Activated naive CD4-positive, alpha-beta T cell treated with anti-CD3 and anti-CD28 coated beads for 36 hours (primary cell): ENCODE measurements around the gene TMEM184A. TPM values are rescaled to one million over a fixed set of nuclear protein-coding genes. Genes with fewer than 3 reads are reported as not detected.

Experiments
- CTCF ChIA-PET: fragments of 350-600 bp; sonication (Branson Sonifier 250); formaldehyde crosslinking; loops from one replicate; lab custom pipeline; 2021; ENCODE audit warnings: antibody characterized with exemption; lab: Charles Lee
- DNase-seq: peaks from one replicate; pipeline ENCODE4 v3.0.0-alpha.2; 2020
- H3K27ac Mint-ChIP-seq: one replicate; pipeline ENCODE4 v1.8.0; 2021; ENCODE audit warnings: mild to moderate bottlenecking, mixed read lengths
- H3K27me3 Mint-ChIP-seq: one replicate; pipeline ENCODE4 v1.8.0; 2021; ENCODE audit warnings: low read depth, mixed read lengths
- H3K36me3 Mint-ChIP-seq: one replicate; pipeline ENCODE4 v1.8.0; 2021; ENCODE audit warnings: low read depth, mixed read lengths
- H3K4me1 Mint-ChIP-seq: one replicate; pipeline ENCODE4 v1.8.0; 2021; ENCODE audit warnings: low read depth, mixed read lengths
- H3K4me3 Mint-ChIP-seq: one replicate; pipeline ENCODE4 v1.8.0; 2021; ENCODE audit warnings: mild to moderate bottlenecking, moderate library complexity, mixed read lengths
- H3K9me3 Mint-ChIP-seq: one replicate; pipeline ENCODE4 v1.8.0; 2021; ENCODE audit warnings: mixed read lengths
- intact Hi-C: fragments of 100-400 bp; cut with micrococcal nuclease; formaldehyde crosslinking; loops from one replicate; pipeline ENCODE4 v1.15.1; 2023
- total RNA-seq, 2 experiments: library from RNA; stranded (reverse); gene quantifications; one replicate each; pipeline ENCODE4 v1.2.3, GENCODE V29; 2021

TMEM184A gene
- total RNA-seq, 2 experiments from 2014 or later, result 0.36 TPM; not detected in 1

- Mint-ChIP-seq H3K4me1 (no peaks in the 10 kb centered on the region), H3K9me3 (no peaks in the 10 kb centered on the region), H3K27me3 (no peaks in the 10 kb centered on the region), H3K36me3 (peaks cover 14% of the 10 kb centered on the region), H3K27ac (no peak overlapping the region), H3K4me3 (no peak overlapping the region)
- intact Hi-C loops, result no loop called here
- CTCF ChIA-PET, result no interaction called here
- no peak for DNase-seq
Observed at GRCh38 chr7:1495564-1496242, 60.3 kb downstream of the TMEM184A start.

- Mint-ChIP-seq H3K4me1 (no peaks in the 10 kb centered on the region), H3K27me3 (no peaks in the 10 kb centered on the region), H3K27ac (no peak overlapping the region), H3K36me3 (peaks cover 13% of the 10 kb centered on the region), H3K9me3 (no peaks in the 10 kb centered on the region), H3K4me3 (no peak overlapping the region)
- no peak for DNase-seq
- CTCF ChIA-PET, result interaction anchor here (0.7 kb wide), 1 partner anchor 21 kb away, joined by 3 read pairs; no protein-coding TSS in a partner anchor
- intact Hi-C loops, result no loop called here
Observed at GRCh38 chr7:1494866-1495563, 61.0 kb downstream of the TMEM184A start.

GRCh38 chr7:1494447-1494846 lies 61.6 kb downstream of the TMEM184A start:
- CTCF ChIA-PET, result interaction anchor here (0.7 kb wide), 1 partner anchor 20 kb away, joined by 3 read pairs; no protein-coding TSS in a partner anchor
- peaks cover 13% of the 10 kb centered on the region for H3K36me3 Mint-ChIP-seq
- no peak overlapping the region for H3K4me3 Mint-ChIP-seq
- no peaks in the 10 kb centered on the region for H3K27me3 Mint-ChIP-seq
- no peak overlapping the region for H3K27ac Mint-ChIP-seq
- DNase-seq, result no peak
- H3K9me3 Mint-ChIP-seq, result no peaks in the 10 kb centered on the region
- H3K4me1 Mint-ChIP-seq, result no peaks in the 10 kb centered on the region
- intact Hi-C loops, result no loop called here

- H3K4me3 Mint-ChIP-seq, result no peak overlapping the region
- intact Hi-C loops, result no loop called here
- H3K9me3 Mint-ChIP-seq, result no peaks in the 10 kb centered on the region
- no peaks in the 10 kb centered on the region for H3K27me3 Mint-ChIP-seq
- H3K4me1 Mint-ChIP-seq, result no peaks in the 10 kb centered on the region
- DNase-seq, result no peak
- CTCF ChIA-PET, result no interaction called here
- H3K27ac Mint-ChIP-seq, result no peak overlapping the region
- H3K36me3 Mint-ChIP-seq, result peaks cover 16% of the 10 kb centered on the region
Observed at GRCh38 chr7:1493571-1493970, 62.4 kb downstream of the TMEM184A start.

- intact Hi-C loops, result no loop called here
- H3K4me3 Mint-ChIP-seq, result no peak overlapping the region
- H3K36me3 Mint-ChIP-seq, result peaks cover 16% of the 10 kb centered on the region
- CTCF ChIA-PET, result no interaction called here
- H3K27ac Mint-ChIP-seq, result no peak overlapping the region
- DNase-seq, result no peak
- H3K4me1 Mint-ChIP-seq, result no peaks in the 10 kb centered on the region
- H3K9me3 Mint-ChIP-seq, result no peaks in the 10 kb centered on the region
- H3K27me3 Mint-ChIP-seq, result no peaks in the 10 kb centered on the region
Observed at GRCh38 chr7:1493129-1493528, 62.9 kb downstream of the TMEM184A start.

- H3K36me3 Mint-ChIP-seq, result peaks cover 16% of the 10 kb centered on the region
Observed at GRCh38 chr7:1492640-1493039, 63.4 kb downstream of the TMEM184A start.

More at GRCh38 chr7:1492640-1493039, 63.4 kb downstream of the TMEM184A start:
- Mint-ChIP-seq H3K9me3 (no peaks in the 10 kb centered on the region), H3K27ac (no peak overlapping the region), H3K27me3 (no peaks in the 10 kb centered on the region), H3K4me1 (no peaks in the 10 kb centered on the region), H3K4me3 (no peak overlapping the region)
- intact Hi-C loops, result no loop called here
- DNase-seq, result no peak
- CTCF ChIA-PET, result no interaction called here

Other genes with a start within 250 kb of the TMEM184A start
- gene MICALL2, start 96.7 kb downstream of the TMEM184A start, total RNA-seq, result 1 to 10 TPM; 3.7 to 4.2 TPM
- 100 to 1,000 TPM in 1 of 2 experiments, 10 to 100 TPM in 1; 97.6 to 103 TPM for gene INTS1, start 51.8 kb downstream of the TMEM184A start, total RNA-seq
- gene MAFK, start 25.5 kb downstream of the TMEM184A start, total RNA-seq, result 10 to 100 TPM; 33.0 to 34.6 TPM
- 10 to 100 TPM; 29.8 to 33.9 TPM for gene PSMG3, start 13.8 kb upstream of the TMEM184A start, total RNA-seq
- not detected for gene ELFN1, start 114.1 kb upstream of the TMEM184A start, total RNA-seq